ENCODE measurements around the gene EPHA8.

The EPHA8 gene

GRCh38 chr1:22535399-22535798, 27.9 kb upstream of the EPHA8 start:
- no peak for TF ChIP-seq CTCF (IDR thresholded peaks at IDR 0.05; ENCODE audit: low read depth, low read length)
- no peak overlapping the region for H3K4me3 ChIP-seq (ENCODE audit: low read depth, low read length)

GRCh38 chr1:22536506-22536905, 26.8 kb upstream of the EPHA8 start:
- H3K4me3 ChIP-seq (ENCODE audit: low read depth, low read length) = no peak overlapping the region
- TF ChIP-seq CTCF (IDR thresholded peaks at IDR 0.05; ENCODE audit: low read depth, low read length) = no peak

- TF ChIP-seq CTCF (IDR thresholded peaks at IDR 0.05; ENCODE audit: low read depth, low read length) = no peak
- no peak overlapping the region for H3K4me3 ChIP-seq (ENCODE audit: low read depth, low read length)
Measured at GRCh38 chr1:22537441-22538139, 25.7 kb upstream of the EPHA8 start.

- no peak for TF ChIP-seq CTCF (IDR thresholded peaks at IDR 0.05; ENCODE audit: low read depth, low read length)
- H3K4me3 ChIP-seq (ENCODE audit: low read depth, low read length) = no peak overlapping the region
Measured at GRCh38 chr1:22539510-22540118, 23.7 kb upstream of the EPHA8 start.

- TF ChIP-seq CTCF (IDR thresholded peaks at IDR 0.05; ENCODE audit: low read depth, low read length) = no peak
Measured at GRCh38 chr1:22540337-22540736, 23.0 kb upstream of the EPHA8 start.

GRCh38 chr1:22542886-22543285, 20.4 kb upstream of the EPHA8 start:
- H3K4me3 ChIP-seq (ENCODE audit: low read depth, low read length) = no peak overlapping the region
- no peak for TF ChIP-seq CTCF (IDR thresholded peaks at IDR 0.05; ENCODE audit: low read depth, low read length)

More at GRCh38 chr1:22540337-22540736, 23.0 kb upstream of the EPHA8 start:
- H3K4me3 ChIP-seq (ENCODE audit: low read depth, low read length) = no peak overlapping the region

- TF ChIP-seq CTCF (IDR thresholded peaks at IDR 0.05; ENCODE audit: low read depth, low read length) = no peak
- H3K4me3 ChIP-seq (ENCODE audit: low read depth, low read length) = no peak overlapping the region
Measured at GRCh38 chr1:22543679-22544078, 19.6 kb upstream of the EPHA8 start.

Measured in WI38 (cell line).